ENCODE data around the gene PIK3R1. TPM values are rescaled to one million over a fixed set of nuclear protein-coding genes. Genes with fewer than 3 reads are reported as not detected.

PIK3R1 gene
- total and polyA plus RNA-seq, 2 of the 4 experiments (the other 2 are of a cell fraction), result 2.4 to 9.3 TPM

DNA sequence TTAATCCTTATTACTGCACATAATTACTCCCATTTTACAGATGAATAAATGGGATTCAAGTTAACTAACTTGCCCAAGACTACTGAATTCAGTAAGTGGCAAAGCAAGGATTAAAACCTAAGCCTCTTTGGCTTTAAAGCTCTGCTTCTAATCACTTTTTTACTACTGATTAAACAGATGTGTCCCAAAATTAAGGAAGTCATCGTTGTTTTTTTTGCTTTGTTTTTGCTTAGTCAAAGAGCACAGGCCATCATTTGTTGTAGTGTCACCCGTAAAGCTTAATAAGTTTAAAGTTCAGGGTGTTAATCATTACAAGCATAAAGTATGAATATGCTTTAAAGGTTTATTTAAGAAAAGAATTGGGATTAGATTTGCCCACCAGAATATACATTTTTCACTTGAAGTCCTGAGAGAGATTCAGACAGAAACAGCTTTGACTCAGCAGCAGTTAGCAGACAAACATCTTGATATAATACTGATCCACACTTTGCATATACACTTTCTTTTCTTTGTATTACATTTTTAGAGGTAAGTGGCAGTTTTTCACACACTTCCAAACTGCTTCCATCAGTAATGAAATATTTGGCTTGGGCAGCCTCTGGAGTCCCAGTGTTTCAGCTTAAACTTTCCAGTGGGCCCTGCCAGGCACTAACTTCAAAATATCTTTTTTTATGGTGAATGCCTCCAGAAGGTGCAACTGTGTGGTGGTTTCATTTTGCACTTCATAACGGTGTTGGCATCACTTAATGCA is 52.7 kb downstream of the PIK3R1 start:
- dilution Hi-C loops (cut with HindIII; ENCODE audit: low sequenced_read_pairs, unreplicated experiment), result no loop called here

More for the DNA sequence above, 52.7 kb downstream of the PIK3R1 start:
- Histone ChIP-seq H2BK5ac (ENCODE audit: low read depth, low read length, poor library complexity, severe bottlenecking) (no peak overlapping the region), H4K91ac (ENCODE audit: insufficient read depth, low read depth, low read length) (no peak overlapping the region), H3K14ac (replicated peaks; ENCODE audit: low read depth, low read length) (peak overlapping the region; percentile 22; the same call in 1 of the 2 replicates), H3K23ac (ENCODE audit: low read depth, low read length) (peak overlapping the region; percentile 8), H3K9me3 (ENCODE audit: control insufficient read depth, insufficient read depth, low read length) (no peaks in the 10 kb centered on the region), H3K4me2 (ENCODE audit: low read depth, low read length) (peak overlapping the region; percentile 30; the same call in 1 of the 2 replicates), H3K27ac (ENCODE audit: insufficient read depth, low read length) (no peak overlapping the region), H2AK5ac (ENCODE audit: low read depth, low read length) (peak overlapping the region; percentile 31; the same call in 1 of the 2 replicates), H3K9ac (ENCODE audit: low read depth, low read length) (no peak overlapping the region), H3K36me3 (ENCODE audit: control insufficient read depth, insufficient read depth, low read length) (no peaks in the 10 kb centered on the region), H2BK20ac (ENCODE audit: low read depth, low read length) (no peak overlapping the region), H2AFZ (replicated peaks; ENCODE audit: low read length, poor library complexity) (no peak overlapping the region), H3K4me1 (ENCODE audit: control insufficient read depth, insufficient read depth, low read length) (peaks cover 16% of the 10 kb centered on the region), H3K27me3 (ENCODE audit: control insufficient read depth, insufficient read depth, low read length) (no peaks in the 10 kb centered on the region), H3K79me1 (ENCODE audit: low read depth in 1 of 2, low read length in 2 of 2) (peaks cover 19 to 28% of the 10 kb centered on the region in 2 experiments), H3K56ac (ENCODE audit: extremely low read depth, insufficient read depth, low read length) (no peak overlapping the region), H2AK9ac (replicated peaks; ENCODE audit: low read depth, low read length, poor library complexity) (no peak overlapping the region), H3K9me1 (ENCODE audit: insufficient read depth, low read length) (peaks cover 10% of the 10 kb centered on the region), H4K5ac (ENCODE audit: low read depth, low read length) (no peak overlapping the region; the same call in 1 of the 2 replicates), H4K20me1 (ENCODE audit: insufficient read depth, low read length) (no peaks in the 10 kb centered on the region), H4K8ac (ENCODE audit: low read depth in 2 of 2, low read length in 2 of 2) (no peak overlapping the region), H3K4ac (ENCODE audit: low read depth, low read length) (0 out of 2 replicates have a peak overlapping the region, but pooled peaks have one; percentile 25), H2BK120ac (ENCODE audit: low read depth, low read length) (no peak overlapping the region), H3K18ac (ENCODE audit: low read depth, low read length) (peak overlapping the region; percentile 63), H2BK15ac (ENCODE audit: low read depth, low read length) (no peak overlapping the region), H3K4me3 (ENCODE audit: insufficient read depth, low read depth, low read length) (no peak overlapping the region)
- TF ChIP-seq MAZ (IDR thresholded peaks at IDR 0.05; ENCODE audit: borderline replicate concordance, low read depth, low read length) (no peak), NFE2L2 (IDR thresholded peaks at IDR 0.05; ENCODE audit: low read depth, low read length) (no peak), MAFK (IDR thresholded peaks at IDR 0.05; ENCODE audit: low read depth, low read length) (no peak), RCOR1 (IDR thresholded peaks at IDR 0.05; ENCODE audit: insufficient replicate concordance, low read length) (no peak), POLR2A (IDR thresholded peaks at IDR 0.05; ENCODE audit: low read depth, low read length) (no peak)
- TF ChIP-seq, protein P1, sequence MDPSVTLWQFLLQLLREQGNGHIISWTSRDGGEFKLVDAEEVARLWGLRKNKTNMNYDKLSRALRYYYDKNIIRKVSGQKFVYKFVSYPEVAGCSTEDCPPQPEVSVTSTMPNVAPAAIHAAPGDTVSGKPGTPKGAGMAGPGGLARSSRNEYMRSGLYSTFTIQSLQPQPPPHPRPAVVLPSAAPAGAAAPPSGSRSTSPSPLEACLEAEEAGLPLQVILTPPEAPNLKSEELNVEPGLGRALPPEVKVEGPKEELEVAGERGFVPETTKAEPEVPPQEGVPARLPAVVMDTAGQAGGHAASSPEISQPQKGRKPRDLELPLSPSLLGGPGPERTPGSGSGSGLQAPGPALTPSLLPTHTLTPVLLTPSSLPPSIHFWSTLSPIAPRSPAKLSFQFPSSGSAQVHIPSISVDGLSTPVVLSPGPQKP (IDR thresholded peaks at IDR 0.05; ENCODE audit: borderline replicate concordance, low read depth, low read length), result no peak
- TF ChIP-seq, protein P2, sequence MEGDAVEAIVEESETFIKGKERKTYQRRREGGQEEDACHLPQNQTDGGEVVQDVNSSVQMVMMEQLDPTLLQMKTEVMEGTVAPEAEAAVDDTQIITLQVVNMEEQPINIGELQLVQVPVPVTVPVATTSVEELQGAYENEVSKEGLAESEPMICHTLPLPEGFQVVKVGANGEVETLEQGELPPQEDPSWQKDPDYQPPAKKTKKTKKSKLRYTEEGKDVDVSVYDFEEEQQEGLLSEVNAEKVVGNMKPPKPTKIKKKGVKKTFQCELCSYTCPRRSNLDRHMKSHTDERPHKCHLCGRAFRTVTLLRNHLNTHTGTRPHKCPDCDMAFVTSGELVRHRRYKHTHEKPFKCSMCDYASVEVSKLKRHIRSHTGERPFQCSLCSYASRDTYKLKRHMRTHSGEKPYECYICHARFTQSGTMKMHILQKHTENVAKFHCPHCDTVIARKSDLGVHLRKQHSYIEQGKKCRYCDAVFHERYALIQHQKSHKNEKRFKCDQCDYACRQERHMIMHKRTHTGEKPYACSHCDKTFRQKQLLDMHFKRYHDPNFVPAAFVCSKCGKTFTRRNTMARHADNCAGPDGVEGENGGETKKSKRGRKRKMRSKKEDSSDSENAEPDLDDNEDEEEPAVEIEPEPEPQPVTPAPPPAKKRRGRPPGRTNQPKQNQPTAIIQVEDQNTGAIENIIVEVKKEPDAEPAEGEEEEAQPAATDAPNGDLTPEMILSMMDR (conservative IDR thresholded peaks at IDR 0.05; ENCODE audit: low read depth, low read length), result no peak
- TF ChIP-seq, protein P3, sequence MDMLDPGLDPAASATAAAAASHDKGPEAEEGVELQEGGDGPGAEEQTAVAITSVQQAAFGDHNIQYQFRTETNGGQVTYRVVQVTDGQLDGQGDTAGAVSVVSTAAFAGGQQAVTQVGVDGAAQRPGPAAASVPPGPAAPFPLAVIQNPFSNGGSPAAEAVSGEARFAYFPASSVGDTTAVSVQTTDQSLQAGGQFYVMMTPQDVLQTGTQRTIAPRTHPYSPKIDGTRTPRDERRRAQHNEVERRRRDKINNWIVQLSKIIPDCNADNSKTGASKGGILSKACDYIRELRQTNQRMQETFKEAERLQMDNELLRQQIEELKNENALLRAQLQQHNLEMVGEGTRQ (IDR thresholded peaks at IDR 0.05; ENCODE audit: low read depth, low read length), result no peak
- ATAC-seq (ENCODE audit: low read depth) (no peak), DNase-seq (no peak)
- POLR2A ChIA-PET (ENCODE audit: unreplicated experiment), result no interaction called here
- intact Hi-C loops (cut with micrococcal nuclease), result no loop called here
- no CpG with 5 or more reads among the region's 3 CpGs for WGBS, 2 experiments (ENCODE audit: extremely low coverage in 2 of 2, insufficient read length in 1 of 2)
- CTCF ChIA-PET, result interaction anchor here (1.0 to 1.6 kb wide), 4 partner anchors 8 to 1001 kb away, joined by 3 to 4 read pairs (median 4); no protein-coding TSS in a partner anchor
- BruUV-seq (replicated peaks), result no TSS peak
- in situ Hi-C loops (cut with MboI; ENCODE audit: low sequenced_read_pairs), result loop anchor here (25.0 kb wide), 1 partner anchor 1456 kb away; no protein-coding TSS in a partner anchor
